Activated CD4-positive, alpha-beta T cell treated with anti-CD3 and anti-CD28 coated beads, Interleukin-2, Interleukin-4, amounts not matched to agents 100 ng/mL and 50 ng/mL, durations not matched to agents 16 hours and 8 hours (primary cell): ENCODE results near the gene SGPL1.
"Not testable (repeated sequence)": the region's sequence is repeated elsewhere in the genome, so short reads cannot be mapped to it uniquely, and the experiment has no call there.

Source experiments
- DNase-seq: peaks from one replicate; pipeline ENCODE4 v3.0.0-alpha.2; 2020; ENCODE audit warnings: low spot score

Gene SGPL1

DNA sequence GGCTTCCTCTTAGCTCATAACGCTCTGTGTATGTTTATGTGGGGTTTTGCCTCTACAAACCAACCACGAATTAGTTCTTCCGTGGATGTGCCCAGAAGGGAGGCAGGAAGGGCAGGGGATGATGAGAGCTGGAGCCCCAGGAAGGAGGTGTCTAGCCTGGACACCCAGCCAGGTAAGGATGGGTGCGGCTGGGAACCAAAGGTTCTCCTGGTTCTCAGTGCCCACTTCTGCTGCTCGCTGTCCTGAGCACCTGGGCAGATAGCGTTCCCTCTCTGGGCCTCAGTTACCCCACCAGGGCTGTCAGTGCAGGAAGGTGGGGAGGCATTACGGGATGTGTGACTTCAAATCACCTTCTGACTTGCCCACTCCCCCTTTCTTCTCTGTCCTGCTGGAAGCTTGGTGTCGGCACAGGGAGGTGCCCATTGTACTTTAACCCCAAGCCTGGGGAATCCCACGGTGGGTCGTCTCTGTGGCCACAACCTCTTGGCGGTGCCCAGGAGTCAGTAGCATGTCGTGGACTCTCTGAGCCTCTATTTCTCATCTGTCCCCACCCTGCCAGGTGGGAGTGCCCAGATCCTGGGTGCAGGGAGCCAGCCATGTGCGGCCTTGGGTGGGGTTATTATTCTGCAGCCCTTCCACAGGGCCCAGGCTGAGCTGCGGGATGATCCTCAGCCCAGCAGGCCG lies 91.3 kb downstream of the SGPL1 start:
- DNase-seq = no peak

- no peak for DNase-seq
These were observed 92.1 kb downstream of the SGPL1 start for GRCh38 chr10:70907637-70908405.

- no peak for DNase-seq
These were observed 92.9 kb downstream of the SGPL1 start for GRCh38 chr10:70908406-70909296.

- no peak for DNase-seq
These were observed 93.7 kb downstream of the SGPL1 start for GRCh38 chr10:70909326-70909935.

DNA sequence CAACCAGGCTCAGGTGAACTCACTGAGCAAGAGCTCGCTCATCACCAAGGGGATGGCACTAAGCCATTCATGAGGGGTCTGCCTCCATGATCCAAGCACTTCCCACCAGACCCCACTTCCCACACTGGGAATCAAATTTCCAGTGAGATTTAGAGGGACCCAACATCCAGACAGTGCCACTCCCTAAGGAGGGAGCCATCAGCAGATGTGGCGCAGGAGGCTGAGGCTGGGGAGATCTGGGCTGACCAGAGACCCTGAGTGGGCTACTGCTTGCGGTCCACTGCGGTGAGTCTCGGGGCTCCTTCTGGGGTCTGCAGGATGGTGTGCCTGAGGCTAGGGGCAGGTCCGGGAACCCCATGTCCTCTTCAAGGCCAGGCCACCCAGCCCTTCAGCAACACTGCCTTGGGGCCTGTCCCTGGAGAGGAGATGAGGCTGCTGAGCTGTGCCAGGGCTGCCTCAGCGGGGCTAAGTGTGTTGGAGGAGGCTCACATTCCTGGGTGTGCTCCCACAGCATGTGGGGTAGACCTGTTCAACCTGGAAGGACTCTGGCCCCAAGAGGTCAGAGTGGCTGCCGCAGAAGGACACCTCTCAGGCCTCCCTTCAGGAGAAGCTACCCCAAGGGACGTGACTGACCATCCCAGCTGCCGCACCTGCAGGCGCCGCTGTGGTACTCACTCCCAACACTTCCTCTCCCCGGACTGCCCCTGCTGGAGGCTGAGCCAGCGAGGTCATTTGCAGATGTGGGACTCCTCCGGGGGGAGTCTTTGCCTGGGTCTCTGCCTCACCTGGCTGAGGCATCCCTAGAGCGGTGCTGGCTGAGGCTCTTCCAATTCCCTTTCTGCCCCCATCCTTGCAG lies 95.0 kb downstream of the SGPL1 start:
- no peak for DNase-seq

- no peak for DNase-seq
These were observed 95.6 kb downstream of the SGPL1 start for GRCh38 chr10:70911386-70911785.

DNA sequence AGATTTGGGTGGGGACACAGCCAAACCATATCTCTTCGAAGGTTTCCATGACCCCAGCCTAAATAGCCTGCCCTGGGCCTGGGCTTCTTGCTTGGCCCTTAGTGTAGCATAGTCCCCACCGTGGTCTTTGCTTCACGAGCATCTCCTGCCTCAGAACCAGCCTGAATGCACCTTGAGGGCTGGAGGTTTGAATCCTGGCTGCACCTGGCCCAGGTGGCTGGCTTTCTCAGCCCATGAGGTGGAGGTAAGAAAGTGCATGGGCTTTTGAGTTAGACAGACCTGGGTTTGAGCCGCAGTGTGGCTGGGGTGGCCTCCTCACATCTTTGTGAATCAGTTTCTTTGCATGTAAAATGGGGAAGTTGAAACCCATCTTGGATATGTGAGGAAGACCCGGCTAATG lies 96.8 kb downstream of the SGPL1 start:
- DNase-seq = no peak

DNA sequence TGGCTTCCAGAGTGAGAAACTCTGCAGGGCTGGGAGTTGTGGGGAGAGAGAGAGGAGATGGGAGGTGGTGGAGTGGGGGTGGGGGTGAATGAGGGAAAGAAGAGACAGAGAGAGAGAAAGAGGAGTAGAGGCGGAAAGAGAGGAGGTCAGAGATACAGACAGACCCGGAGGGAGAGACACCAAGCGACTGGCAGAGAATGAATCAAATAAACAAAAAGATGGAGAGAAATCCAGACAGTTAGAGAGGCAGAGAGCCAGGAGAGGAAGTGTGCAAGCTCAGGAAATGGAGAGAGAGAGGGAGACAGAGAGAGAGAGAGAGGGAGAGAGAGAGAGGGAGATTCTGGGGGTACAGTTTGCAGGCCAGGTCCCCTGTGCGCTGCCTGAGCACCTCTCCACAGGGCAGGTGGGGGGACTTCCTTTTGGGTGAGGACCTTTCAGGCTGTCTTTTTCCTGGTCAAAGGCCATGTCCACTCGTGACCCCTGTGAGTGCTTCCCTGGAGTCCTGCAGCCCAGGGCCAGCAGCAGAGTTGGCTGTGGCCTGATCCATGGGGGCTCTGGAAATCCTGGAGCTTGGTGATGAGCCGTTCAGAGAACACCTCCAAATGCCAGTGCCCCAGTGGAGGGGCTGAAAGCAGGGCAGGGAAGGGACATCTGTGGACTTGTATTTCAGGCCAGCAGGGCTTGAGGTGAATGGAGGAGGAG lies 97.6 kb downstream of the SGPL1 start:
- no peak for DNase-seq

- DNase-seq = no peak
These were observed 98.1 kb downstream of the SGPL1 start for GRCh38 chr10:70913893-70914240.

GRCh38 chr10:70914316-70914864 lies 98.6 kb downstream of the SGPL1 start:
- no peak for DNase-seq

DNA sequence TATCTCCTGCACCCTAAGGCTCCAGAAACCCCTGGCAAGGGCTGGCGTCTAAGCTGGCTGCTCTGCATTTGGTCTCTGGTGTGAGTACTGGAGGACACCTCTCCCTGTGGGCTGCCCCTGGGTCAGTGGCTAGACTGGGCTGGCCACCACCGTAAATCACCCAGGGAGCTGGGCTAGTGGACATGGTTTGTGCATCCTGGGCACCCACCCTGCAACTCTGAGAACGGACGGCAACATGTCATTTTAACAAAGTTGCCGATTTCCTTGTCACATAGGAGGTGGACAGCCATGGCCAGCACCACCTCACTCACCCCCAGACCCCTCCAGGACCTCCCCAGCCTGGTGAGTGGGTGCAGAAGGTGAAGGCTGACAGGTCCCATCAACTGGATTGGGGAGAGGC lies 99.5 kb downstream of the SGPL1 start:
- no peak for DNase-seq

- no peak for DNase-seq
These were observed 100.1 kb downstream of the SGPL1 start for GRCh38 chr10:70915806-70916205.

- DNase-seq = no peak
These were observed 100.5 kb downstream of the SGPL1 start for GRCh38 chr10:70916241-70916640.

DNA sequence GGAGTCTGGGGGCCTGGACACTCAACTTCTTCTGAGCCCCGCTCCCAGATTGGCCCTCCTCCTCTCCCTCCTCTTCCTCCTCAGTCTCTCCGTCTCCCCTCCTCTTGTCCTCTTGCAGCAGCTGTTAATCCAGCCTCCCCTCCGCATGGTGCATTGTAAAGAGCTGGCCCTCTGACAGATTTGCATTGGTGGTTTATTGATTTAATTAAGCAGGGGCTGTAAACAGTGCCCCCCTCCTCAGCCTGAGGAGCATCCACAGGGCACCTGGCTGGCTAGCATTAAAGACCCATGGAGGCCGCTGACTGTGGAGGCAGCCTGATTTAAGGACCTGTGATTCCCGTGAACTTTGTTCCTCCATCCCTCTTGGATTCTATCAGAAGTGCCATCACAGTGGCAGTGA lies 101.5 kb downstream of the SGPL1 start:
- DNase-seq = no peak

- DNase-seq = no peak
These were observed 101.9 kb downstream of the SGPL1 start for GRCh38 chr10:70917635-70918034.

DNA sequence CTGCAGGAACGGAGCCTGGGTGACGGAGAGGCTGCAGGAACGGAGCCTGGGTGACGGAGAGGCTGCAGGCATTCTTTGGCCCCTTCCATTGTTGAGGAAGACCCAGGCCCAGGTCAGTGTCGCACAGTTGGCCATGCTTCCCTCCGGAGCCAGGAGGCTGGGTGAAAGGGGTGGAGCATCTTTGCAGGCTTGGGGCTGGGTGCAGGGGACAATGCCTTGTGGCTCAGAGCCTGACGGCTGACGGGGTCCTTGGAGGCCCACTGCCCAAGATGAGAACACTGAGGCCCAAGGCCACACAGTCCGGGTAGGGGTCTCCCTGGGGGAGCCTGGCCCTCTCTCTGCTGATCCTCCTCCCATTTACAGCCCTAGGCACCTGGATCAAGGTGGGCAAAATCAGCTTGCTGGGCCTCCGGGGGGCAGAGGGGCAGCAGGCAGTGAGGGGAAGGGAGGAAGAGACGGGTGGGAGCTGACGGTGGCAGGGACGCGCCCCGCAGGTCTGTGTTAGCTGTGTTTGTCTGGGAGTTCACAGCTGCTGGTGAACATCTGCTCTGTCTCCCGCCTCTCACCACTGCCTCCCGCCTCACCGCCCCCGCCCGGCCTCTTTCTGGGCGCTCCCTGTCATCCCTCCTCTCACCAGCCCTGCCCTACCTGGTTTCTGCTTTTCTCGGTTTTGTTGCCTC lies 103.2 kb downstream of the SGPL1 start:
- DNase-seq = no peak

DNA sequence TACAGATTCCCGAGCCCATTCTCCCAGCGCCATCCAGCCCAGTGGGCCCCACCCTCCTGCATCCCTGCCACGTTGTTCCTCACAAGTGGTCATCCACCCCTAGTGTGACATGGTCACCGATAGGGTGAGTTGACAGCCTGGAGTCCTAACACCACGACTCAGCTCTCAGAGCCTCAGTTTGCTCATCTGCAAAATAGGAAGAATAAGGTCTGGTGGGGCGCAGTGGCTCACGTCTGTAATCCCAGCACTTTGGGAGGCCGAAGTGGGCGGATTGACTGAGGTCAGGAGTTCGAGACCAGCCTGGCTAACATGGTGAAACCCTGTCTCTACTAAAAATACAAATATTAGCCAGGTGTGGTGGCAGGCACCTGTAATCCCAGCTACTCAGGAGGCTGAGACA lies 104.2 kb downstream of the SGPL1 start:
- DNase-seq = not testable (repeated sequence)

DNA sequence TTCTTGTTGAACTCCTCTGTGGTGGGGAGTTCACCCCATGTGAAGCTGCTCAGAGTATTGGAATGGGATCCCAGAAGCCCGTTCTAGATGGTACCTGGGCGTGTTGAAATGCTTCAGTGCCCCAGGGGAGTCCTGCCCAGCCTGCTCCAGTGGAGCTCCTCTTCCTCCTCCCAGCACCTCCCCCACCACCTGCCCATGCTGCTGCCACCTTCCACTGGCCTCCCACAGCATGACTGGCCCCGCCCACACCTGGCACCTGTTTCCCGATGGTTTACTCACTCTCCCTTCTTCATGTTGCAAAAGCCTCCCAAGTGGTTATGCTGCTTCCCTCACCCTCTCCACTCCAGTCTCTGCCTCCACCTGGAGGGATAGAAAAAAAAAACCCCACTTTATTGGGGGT lies 104.8 kb downstream of the SGPL1 start:
- DNase-seq = no peak

DNA sequence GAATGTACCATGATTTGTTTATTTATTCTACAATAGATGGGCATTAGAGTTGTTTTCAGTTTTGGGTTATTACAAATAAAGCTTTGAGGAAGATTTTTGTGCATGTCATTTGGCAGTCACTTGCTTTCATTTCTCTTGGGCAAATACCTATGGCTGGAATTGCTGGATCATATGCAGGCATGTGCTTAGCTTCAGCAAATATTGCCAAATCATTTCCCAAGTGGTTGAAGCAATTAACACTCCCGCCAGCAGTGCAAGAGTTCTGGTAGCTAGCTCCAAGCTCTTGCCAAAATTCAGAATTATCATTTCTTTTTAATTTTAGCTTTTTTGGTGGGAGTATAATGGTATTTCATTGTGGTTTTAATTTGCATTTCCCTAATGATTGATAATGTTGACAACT lies 105.5 kb downstream of the SGPL1 start:
- no peak for DNase-seq

- no peak for DNase-seq
These were observed 107.9 kb downstream of the SGPL1 start for GRCh38 chr10:70923696-70924095.
